Measurements from ENCODE around the gene OR2G2. TPM values are rescaled to one million over a fixed set of nuclear protein-coding genes. Genes with fewer than 3 reads are reported as not detected.

Gene OR2G2
- total RNA-seq, 1 experiment from 2014 or later, result not detected

DNA sequence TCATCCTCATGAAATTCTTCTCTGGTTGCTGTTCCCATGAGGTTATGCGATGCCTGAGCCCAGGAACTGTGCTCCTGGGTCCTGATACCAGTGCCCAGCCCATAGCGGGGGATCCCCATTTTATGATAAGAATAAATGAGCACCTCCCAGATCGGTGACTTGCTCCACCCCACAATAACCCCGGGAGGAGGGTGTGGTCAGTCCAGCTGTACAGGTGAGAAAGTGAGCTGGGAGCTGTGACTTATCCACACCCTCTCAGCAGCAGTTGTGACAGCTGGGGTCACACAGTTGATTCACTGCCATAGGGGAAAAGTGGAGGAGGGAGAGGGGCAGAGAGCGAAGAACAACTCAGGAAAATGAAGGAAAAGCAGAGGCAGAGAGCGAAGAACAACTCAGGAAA is 50.6 kb downstream of the OR2G2 start:
- no peak for DNase-seq (ENCODE audit: low spot score)
- in situ Hi-C loops (cut with HindIII; ENCODE audit: low sequenced_read_pairs), result no loop called here

Other genes with a start within 250 kb of the OR2G2 start
- gene NLRP3, start 172.2 kb upstream of the OR2G2 start, total RNA-seq (2014; rRNA removed; shearing (Covaris generic)), result not detected in 2 replicates
- not detected in 2 replicates for gene OR2B11, start 130.3 kb upstream of the OR2G2 start, total RNA-seq (2014; rRNA removed; shearing (Covaris generic))
- gene OR2C3, start 51.9 kb upstream of the OR2G2 start, total RNA-seq (2014; rRNA removed; shearing (Covaris generic)), result not detected in 2 replicates
- gene GCSAML, start 39.2 kb upstream of the OR2G2 start, total RNA-seq (2014; rRNA removed; shearing (Covaris generic)), result not detected in 2 replicates
- not detected in 2 replicates for gene OR2G3, start 17.2 kb downstream of the OR2G2 start, total RNA-seq (2014; rRNA removed; shearing (Covaris generic))
- gene OR13G1, start 91.4 kb downstream of the OR2G2 start, total RNA-seq (2014; rRNA removed; shearing (Covaris generic)), result not detected in 2 replicates
- not detected in 2 replicates for gene OR6F1, start 128.3 kb downstream of the OR2G2 start, total RNA-seq (2014; rRNA removed; shearing (Covaris generic))
- gene OR14K1, start 150.3 kb downstream of the OR2G2 start, total RNA-seq (2014; rRNA removed; shearing (Covaris generic)), result not detected in 2 replicates
- gene OR14A2, start 159.8 kb downstream of the OR2G2 start, total RNA-seq (2014; rRNA removed; shearing (Covaris generic)), result not detected in 2 replicates
- gene OR1C1, start 172.2 kb downstream of the OR2G2 start, total RNA-seq (2014; rRNA removed; shearing (Covaris generic)), result not detected in 2 replicates
- not detected in 2 replicates for gene OR14A16, start 235.8 kb downstream of the OR2G2 start, total RNA-seq (2014; rRNA removed; shearing (Covaris generic))

Measured in G401 (cell line).